Measurements from ENCODE around the gene C1orf122. TPM values are rescaled to one million over a fixed set of nuclear protein-coding genes. Genes with fewer than 3 reads are reported as not detected.

C1orf122 gene
- total RNA-seq, 2 donors from 2014 or later: 57.3 to 60.8 TPM

- Mint-ChIP-seq H3K4me3 (no peak overlapping the region), H3K4me1 (peaks cover 2% of the 10 kb centered on the region), H3K9me3 (no peaks in the 10 kb centered on the region), H3K36me3 (ENCODE audit: low read depth) (peaks cover 69% of the 10 kb centered on the region), H3K27ac (no peak overlapping the region), H3K27me3 (ENCODE audit: insufficient read depth) (no peaks in the 10 kb centered on the region)
- no peak overlapping the region for H3K27ac ChIP-seq (ENCODE audit: low read depth, low read length)
- no peak overlapping the region for H3K9ac ChIP-seq (ENCODE audit: extremely low read depth, low read length, poor library complexity, severe bottlenecking)
- peaks cover 53% of the 10 kb centered on the region for H3K36me3 ChIP-seq (ENCODE audit: control insufficient read depth, insufficient read depth, low read length)
- 90 to 100% methylated on average over 1 of the region's 1 CpG for WGBS, 2 experiments (ENCODE audit: insufficient coverage in 1 of 2, insufficient read length in 1 of 2)
- no peaks in the 10 kb centered on the region for H3K27me3 ChIP-seq (ENCODE audit: control insufficient read depth, insufficient read depth, low read length, poor library complexity, severe bottlenecking)
- no peak overlapping the region for H3K4me3 ChIP-seq (ENCODE audit: low read length)
- no peak for TF ChIP-seq CTCF (conservative IDR thresholded peaks at IDR 0.05)
- no peaks in the 10 kb centered on the region for H3K9me3 ChIP-seq (ENCODE audit: control insufficient read depth, low read length)
- no peak for DNase-seq
- H3K4me1 ChIP-seq (ENCODE audit: control insufficient read depth, insufficient read depth, low read length): peaks cover 5% of the 10 kb centered on the region
Measured at GRCh38 chr1:37802439-37802838, 5.2 kb upstream of the C1orf122 start.

- Mint-ChIP-seq H3K27me3 (ENCODE audit: insufficient read depth) (no peaks in the 10 kb centered on the region), H3K36me3 (ENCODE audit: low read depth) (peaks cover 50% of the 10 kb centered on the region), H3K4me1 (peaks cover 16% of the 10 kb centered on the region), H3K27ac (peak overlapping the region; percentile 81), H3K4me3 (peak overlapping the region; percentile 80), H3K9me3 (no peaks in the 10 kb centered on the region)
- Histone ChIP-seq H3K4me1 (ENCODE audit: control insufficient read depth, insufficient read depth, low read length) (peaks cover 5% of the 10 kb centered on the region), H3K9ac (ENCODE audit: extremely low read depth, low read length, poor library complexity, severe bottlenecking) (peak overlapping the region; percentile 61), H3K27me3 (ENCODE audit: control insufficient read depth, insufficient read depth, low read length, poor library complexity, severe bottlenecking) (no peaks in the 10 kb centered on the region), H3K4me3 (ENCODE audit: low read length) (peak overlapping the region; percentile 90), H3K9me3 (ENCODE audit: control insufficient read depth, low read length) (no peaks in the 10 kb centered on the region), H3K36me3 (ENCODE audit: control insufficient read depth, insufficient read depth, low read length) (peaks cover 60% of the 10 kb centered on the region), H3K27ac (ENCODE audit: low read depth, low read length) (no peak overlapping the region)
- no peak for DNase-seq
- 22 to 23% methylated on average over 9 of the region's 9 CpGs for WGBS, 2 experiments (ENCODE audit: insufficient coverage in 1 of 2, insufficient read length in 1 of 2)
- TF ChIP-seq CTCF (conservative IDR thresholded peaks at IDR 0.05): no peak
Measured at GRCh38 chr1:37807220-37807554, 403 bp upstream of the C1orf122 start.

- no peak for TF ChIP-seq CTCF (conservative IDR thresholded peaks at IDR 0.05)
- peak; percentile 74 for DNase-seq
- Histone ChIP-seq H3K9ac (ENCODE audit: extremely low read depth, low read length, poor library complexity, severe bottlenecking) (peak overlapping the region; percentile 61), H3K27ac (ENCODE audit: low read depth, low read length) (peak overlapping the region; percentile 68), H3K9me3 (ENCODE audit: control insufficient read depth, low read length) (no peaks in the 10 kb centered on the region), H3K27me3 (ENCODE audit: control insufficient read depth, insufficient read depth, low read length, poor library complexity, severe bottlenecking) (no peaks in the 10 kb centered on the region), H3K4me3 (ENCODE audit: low read length) (peak overlapping the region; percentile 85), H3K4me1 (ENCODE audit: control insufficient read depth, insufficient read depth, low read length) (peaks cover 5% of the 10 kb centered on the region), H3K36me3 (ENCODE audit: control insufficient read depth, insufficient read depth, low read length) (peaks cover 46% of the 10 kb centered on the region)
- H3K9me3 Mint-ChIP-seq: no peaks in the 10 kb centered on the region
- H3K4me1 Mint-ChIP-seq: peaks cover 16% of the 10 kb centered on the region
- H3K36me3 Mint-ChIP-seq (ENCODE audit: low read depth): peaks cover 44% of the 10 kb centered on the region
- no peaks in the 10 kb centered on the region for H3K27me3 Mint-ChIP-seq (ENCODE audit: insufficient read depth)
- H3K27ac Mint-ChIP-seq: peak overlapping the region; percentile 91
- H3K4me3 Mint-ChIP-seq: peak overlapping the region; percentile 80
- WGBS, 2 experiments (ENCODE audit: insufficient coverage in 1 of 2, insufficient read length in 1 of 2): 0 to 2% methylated on average over 9 to 54 of the region's 54 CpGs
Measured at GRCh38 chr1:37808369-37809319, 1.1 kb downstream of the C1orf122 start.
